Osteocyte (in vitro differentiated cells): ENCODE data around the gene ADAMTS12. TPM values are rescaled to one million over a fixed set of nuclear protein-coding genes. Genes with fewer than 3 reads are reported as not detected.

Experiments
- DNase-seq: peaks from one replicate; pipeline ENCODE4 v3.0.0; 2021; ENCODE audit warnings: mixed read lengths; ENCODE audit not compliant: unreplicated experiment; ENCODE audit errors: extremely low spot score
- H3K27ac Mint-ChIP-seq: one replicate; pipeline ENCODE4 v1.8.0; 2021; ENCODE audit warnings: mild to moderate bottlenecking, mixed read lengths; ENCODE audit not compliant: unreplicated experiment
- H3K27me3 Mint-ChIP-seq: one replicate; pipeline ENCODE4 v1.8.0; 2021; ENCODE audit warnings: mixed read lengths; ENCODE audit not compliant: unreplicated experiment
- H3K36me3 Mint-ChIP-seq: one replicate; pipeline ENCODE4 v1.8.0; 2021; ENCODE audit warnings: mixed read lengths; ENCODE audit not compliant: unreplicated experiment
- H3K4me1 Mint-ChIP-seq: one replicate; pipeline ENCODE4 v1.8.0; 2021; ENCODE audit warnings: mixed read lengths; ENCODE audit not compliant: unreplicated experiment
- H3K4me3 Mint-ChIP-seq: one replicate; pipeline ENCODE4 v1.8.0; 2021; ENCODE audit warnings: mild to moderate bottlenecking, moderate library complexity, mixed read lengths; ENCODE audit not compliant: unreplicated experiment
- H3K9me3 Mint-ChIP-seq: one replicate; pipeline ENCODE4 v1.8.0; 2021; ENCODE audit warnings: mixed read lengths; ENCODE audit not compliant: unreplicated experiment
- total RNA-seq: library from RNA; stranded (reverse); gene quantifications from 2 replicates; pipeline ENCODE4 v1.2.1, GENCODE V29; 2021
- TF ChIP-seq, protein P1 (sequence below): fragments of 200-600 bp; sonication (generic); IDR thresholded peaks from 2 replicates; pipeline ENCODE4 v1.5.0; 2021; ENCODE audit warnings: antibody characterized with exemption, mild to moderate bottlenecking, moderate library complexity

The ADAMTS12 gene
- total RNA-seq, 1 donor from 2014 or later = 13.9 TPM

DNA sequence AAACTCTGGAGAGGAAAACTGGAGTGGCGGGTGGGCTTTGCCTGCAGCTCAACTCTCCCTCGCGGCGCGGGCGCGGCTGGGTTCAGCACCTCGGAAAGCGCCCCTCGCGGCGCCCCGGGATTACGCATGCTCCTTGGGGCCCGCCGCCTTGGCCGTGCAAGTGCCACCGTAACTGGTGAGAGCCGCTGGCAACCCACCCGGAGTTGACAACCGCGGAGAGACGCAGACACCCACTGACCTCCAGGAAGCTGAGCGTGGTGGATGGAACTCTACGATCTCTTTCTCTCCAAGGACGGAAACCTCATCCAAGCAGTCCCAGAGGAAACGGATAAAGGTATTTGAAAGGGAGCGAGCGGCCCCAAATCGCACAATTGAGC lies 44.2 kb upstream of the ADAMTS12 start:
- Mint-ChIP-seq H3K27ac (no peak overlapping the region), H3K4me1 (peaks cover 8% of the 10 kb centered on the region), H3K36me3 (no peaks in the 10 kb centered on the region), H3K27me3 (peaks cover 21% of the 10 kb centered on the region), H3K9me3 (no peaks in the 10 kb centered on the region), H3K4me3 (peak overlapping the region; percentile 78)
- TF ChIP-seq, protein P1, sequence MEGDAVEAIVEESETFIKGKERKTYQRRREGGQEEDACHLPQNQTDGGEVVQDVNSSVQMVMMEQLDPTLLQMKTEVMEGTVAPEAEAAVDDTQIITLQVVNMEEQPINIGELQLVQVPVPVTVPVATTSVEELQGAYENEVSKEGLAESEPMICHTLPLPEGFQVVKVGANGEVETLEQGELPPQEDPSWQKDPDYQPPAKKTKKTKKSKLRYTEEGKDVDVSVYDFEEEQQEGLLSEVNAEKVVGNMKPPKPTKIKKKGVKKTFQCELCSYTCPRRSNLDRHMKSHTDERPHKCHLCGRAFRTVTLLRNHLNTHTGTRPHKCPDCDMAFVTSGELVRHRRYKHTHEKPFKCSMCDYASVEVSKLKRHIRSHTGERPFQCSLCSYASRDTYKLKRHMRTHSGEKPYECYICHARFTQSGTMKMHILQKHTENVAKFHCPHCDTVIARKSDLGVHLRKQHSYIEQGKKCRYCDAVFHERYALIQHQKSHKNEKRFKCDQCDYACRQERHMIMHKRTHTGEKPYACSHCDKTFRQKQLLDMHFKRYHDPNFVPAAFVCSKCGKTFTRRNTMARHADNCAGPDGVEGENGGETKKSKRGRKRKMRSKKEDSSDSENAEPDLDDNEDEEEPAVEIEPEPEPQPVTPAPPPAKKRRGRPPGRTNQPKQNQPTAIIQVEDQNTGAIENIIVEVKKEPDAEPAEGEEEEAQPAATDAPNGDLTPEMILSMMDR = peak; percentile 37
- peak; percentile 91 for DNase-seq

DNA sequence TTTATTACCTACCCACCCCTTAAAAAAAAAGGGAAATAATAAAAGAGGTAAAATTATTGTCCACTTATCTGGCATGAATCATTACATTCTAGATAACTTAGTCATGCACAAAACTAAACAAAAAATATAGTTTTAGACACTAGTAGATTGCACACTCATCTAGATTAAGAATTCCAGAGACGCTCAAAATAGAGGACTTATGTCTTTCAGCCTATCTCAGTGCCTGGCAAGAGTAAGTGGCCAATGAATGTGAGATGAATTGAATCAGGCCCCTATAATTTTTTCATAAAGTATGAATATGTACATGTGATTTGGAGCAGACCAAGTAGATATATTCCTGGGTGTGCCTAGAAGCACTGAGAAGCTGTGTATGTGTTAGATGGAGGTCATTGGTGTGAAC lies 42.4 kb upstream of the ADAMTS12 start:
- Mint-ChIP-seq H3K27me3 (peaks cover 5% of the 10 kb centered on the region), H3K27ac (no peak overlapping the region), H3K4me1 (peaks cover 8% of the 10 kb centered on the region), H3K36me3 (no peaks in the 10 kb centered on the region), H3K9me3 (no peaks in the 10 kb centered on the region), H3K4me3 (no peak overlapping the region)
- no peak for DNase-seq
- TF ChIP-seq, protein P1 = no peak

DNA sequence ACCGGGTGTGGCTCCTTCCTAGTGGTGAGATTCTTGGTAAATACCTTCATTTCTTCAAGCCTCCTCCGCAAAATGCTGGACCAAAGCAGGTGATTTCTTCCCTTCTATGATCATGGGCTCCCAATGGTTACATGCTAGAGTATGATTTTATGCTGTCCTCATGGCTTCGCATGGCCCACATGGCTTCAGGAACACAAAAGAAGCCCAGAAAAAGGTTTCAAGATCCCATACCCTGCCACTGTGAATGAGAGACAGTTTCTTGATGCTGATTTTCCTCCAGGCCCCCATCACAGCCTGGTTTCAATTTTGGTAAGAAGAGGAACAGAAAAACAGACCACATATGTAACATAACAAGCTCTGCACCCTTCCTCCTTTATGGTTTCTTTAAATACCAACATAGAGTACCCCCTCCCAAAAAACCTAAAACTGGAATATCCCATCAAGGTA lies 42.0 kb upstream of the ADAMTS12 start:
- Mint-ChIP-seq H3K27ac (no peak overlapping the region), H3K4me3 (no peak overlapping the region), H3K4me1 (peaks cover 8% of the 10 kb centered on the region), H3K36me3 (no peaks in the 10 kb centered on the region), H3K27me3 (peaks cover 5% of the 10 kb centered on the region), H3K9me3 (no peaks in the 10 kb centered on the region)
- TF ChIP-seq, protein P1 = no peak
- no peak for DNase-seq

DNA sequence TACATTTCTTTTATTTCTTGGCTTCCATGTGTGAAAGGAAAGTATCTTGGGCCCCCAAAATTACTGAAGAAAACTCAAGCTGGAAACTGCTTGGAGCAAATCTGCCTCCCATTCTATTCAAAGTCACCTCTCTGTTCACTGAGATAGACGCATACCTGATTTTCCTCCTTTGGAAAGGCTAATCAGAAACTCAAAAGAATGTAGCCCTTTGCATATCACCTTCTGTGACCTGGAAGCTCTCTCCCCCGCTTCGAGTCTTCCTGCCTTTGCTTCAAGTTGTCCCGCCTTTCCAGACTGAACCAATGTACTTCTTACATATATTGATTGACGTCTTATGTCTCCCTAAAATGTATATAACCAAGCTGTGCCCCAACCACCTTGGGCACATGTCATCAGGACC lies 39.3 kb upstream of the ADAMTS12 start:
- Mint-ChIP-seq H3K9me3 (no peaks in the 10 kb centered on the region), H3K4me1 (peaks cover 7% of the 10 kb centered on the region), H3K27me3 (peaks cover 3% of the 10 kb centered on the region), H3K27ac (no peak overlapping the region), H3K4me3 (no peak overlapping the region), H3K36me3 (no peaks in the 10 kb centered on the region)
- no peak for DNase-seq
- TF ChIP-seq, protein P1 = no peak

DNA sequence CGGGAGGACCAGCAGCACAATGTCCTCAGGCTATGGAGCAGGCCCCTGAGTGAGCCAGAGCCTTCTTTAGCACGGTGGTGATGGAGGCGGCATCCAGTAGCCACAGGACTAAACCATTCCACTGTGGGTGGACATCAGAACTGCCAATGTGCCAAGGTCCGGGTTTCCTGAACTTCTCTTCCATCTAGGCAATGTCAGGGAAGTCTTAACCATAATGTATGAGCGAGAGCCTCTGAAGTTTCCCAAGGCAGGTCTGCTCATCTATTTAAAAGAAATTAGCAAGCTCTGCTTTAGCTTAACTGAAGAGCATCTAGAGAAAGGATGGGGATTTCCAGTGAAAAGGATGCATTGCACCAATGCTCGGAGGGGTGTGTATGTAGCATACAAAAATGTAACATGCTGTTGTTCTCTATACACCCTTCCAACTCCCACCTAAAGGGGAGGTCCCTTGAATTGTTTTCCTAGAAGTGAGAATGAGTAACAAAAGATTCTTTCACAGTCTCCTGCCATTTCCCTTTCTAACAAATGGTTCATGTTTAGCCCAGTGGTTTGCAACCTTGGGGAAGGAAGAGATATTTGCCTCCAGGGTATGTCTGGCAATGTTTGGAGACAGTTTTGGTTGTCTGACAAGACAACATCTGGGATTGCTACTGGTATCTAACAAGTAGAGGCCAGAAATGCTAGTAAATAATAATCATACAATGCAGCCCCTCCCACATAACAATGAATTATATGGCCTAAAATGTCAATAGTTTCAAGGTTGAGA lies 38.3 kb upstream of the ADAMTS12 start:
- Mint-ChIP-seq H3K27ac (no peak overlapping the region), H3K9me3 (no peaks in the 10 kb centered on the region), H3K4me3 (no peak overlapping the region), H3K36me3 (no peaks in the 10 kb centered on the region), H3K27me3 (peaks cover 3% of the 10 kb centered on the region), H3K4me1 (no peaks in the 10 kb centered on the region)
- TF ChIP-seq, protein P1 = no peak
- no peak for DNase-seq
